Measurements from ENCODE around the gene KDM8. TPM values are rescaled to one million over a fixed set of nuclear protein-coding genes. Genes with fewer than 3 reads are reported as not detected.

Gene KDM8
- total and polyA plus RNA-seq, 9 of the 15 experiments (the other 6 are each of a cell fraction or from before 2014, with no cell fraction given) = 0.61 to 9.1 (median 5.4) TPM

DNA sequence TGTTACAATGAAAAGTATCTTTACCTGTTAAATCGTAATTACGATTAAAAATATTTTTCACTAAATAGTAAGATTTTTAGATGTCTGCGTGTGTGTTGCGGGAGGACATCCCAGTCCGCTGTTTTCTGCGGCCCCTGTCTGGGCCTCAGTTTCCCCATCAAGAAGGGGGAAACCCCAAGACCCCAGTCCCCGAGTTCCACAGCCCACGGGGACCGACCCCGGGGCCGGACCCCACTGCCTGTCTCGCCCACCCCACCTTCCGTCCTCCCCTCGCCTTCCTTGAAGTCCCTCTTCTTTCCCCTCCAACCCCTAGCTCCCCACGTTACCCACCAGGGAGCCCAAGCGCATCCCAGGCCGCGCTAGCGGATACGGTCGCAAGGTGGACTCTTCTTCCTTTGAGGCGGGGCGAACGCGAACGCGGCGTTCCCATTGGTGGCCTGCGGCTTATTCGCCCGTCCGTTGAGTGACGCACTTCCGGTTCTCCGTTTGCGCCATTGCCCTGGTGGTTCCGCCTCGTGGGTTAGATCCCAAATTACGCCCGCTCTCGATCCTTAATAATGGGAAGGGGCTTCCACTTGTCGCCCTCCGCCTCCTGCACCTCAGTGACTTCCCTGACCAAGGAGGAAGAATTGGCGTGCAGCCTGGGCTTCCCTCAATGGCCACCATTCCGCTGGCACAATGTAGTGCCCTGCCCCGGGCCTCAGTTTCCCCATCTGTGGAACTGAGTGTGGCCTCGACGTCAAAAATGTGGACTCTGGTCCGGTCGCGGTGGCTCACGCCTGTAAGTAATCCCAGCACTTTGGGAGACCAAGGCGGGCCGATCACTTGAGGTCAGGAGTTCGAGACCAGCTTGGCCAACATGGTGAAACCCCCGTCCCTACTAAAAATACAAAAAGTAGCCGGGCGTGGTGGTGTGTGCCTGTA, 65.3 kb downstream of the KDM8 start, which contains the start of gene NSMCE1 (continued):
- no peak for TF ChIP-seq ZFP1 (CRISPR knock-in tag; IDR thresholded peaks at IDR 0.05)
- TF ChIP-seq SIN3A (IDR thresholded peaks at IDR 0.05; ENCODE audit: borderline replicate concordance in 2 of 2, control insufficient read depth in 1 of 2, low read depth in 2 of 2, low read length in 2 of 2) = no peak; a peak in 1 of 4 replicates
- no peak for TF ChIP-seq MTF1 (CRISPR knock-in tag; IDR thresholded peaks at IDR 0.05; ENCODE audit: borderline replicate concordance)
- TF ChIP-seq LARP7 (IDR thresholded peaks at IDR 0.05) = peak; percentile 66; the same call in 1 of the 2 replicates
- TF ChIP-seq GATAD2B (IDR thresholded peaks at IDR 0.05; ENCODE audit: borderline replicate concordance) = peak; percentile 44; the same call in 1 of the 2 replicates
- peak; percentile 82 for TF ChIP-seq RBBP5 (IDR thresholded peaks at IDR 0.05; ENCODE audit: borderline replicate concordance, insufficient read depth, low read length, poor library complexity, severe bottlenecking)
- TF ChIP-seq CHD1 (IDR thresholded peaks at IDR 0.05; ENCODE audit: low read length) = no peak
- TF ChIP-seq, protein P1, sequence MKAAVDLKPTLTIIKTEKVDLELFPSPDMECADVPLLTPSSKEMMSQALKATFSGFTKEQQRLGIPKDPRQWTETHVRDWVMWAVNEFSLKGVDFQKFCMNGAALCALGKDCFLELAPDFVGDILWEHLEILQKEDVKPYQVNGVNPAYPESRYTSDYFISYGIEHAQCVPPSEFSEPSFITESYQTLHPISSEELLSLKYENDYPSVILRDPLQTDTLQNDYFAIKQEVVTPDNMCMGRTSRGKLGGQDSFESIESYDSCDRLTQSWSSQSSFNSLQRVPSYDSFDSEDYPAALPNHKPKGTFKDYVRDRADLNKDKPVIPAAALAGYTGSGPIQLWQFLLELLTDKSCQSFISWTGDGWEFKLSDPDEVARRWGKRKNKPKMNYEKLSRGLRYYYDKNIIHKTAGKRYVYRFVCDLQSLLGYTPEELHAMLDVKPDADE (conservative IDR thresholded peaks at IDR 0.05; ENCODE audit: control insufficient read depth, low read depth, low read length) = no peak
- TF ChIP-seq PCBP1 (IDR thresholded peaks at IDR 0.05; ENCODE audit: low read depth, low read length, poor library complexity, severe bottlenecking) = peak; percentile 64
- peak; percentile 45; the same call in 1 of the 2 replicates for TF ChIP-seq NKRF (IDR thresholded peaks at IDR 0.05; ENCODE audit: borderline replicate concordance)
- no peak for TF ChIP-seq HDGF (IDR thresholded peaks at IDR 0.05)
- TF ChIP-seq ZNF445 (CRISPR knock-in tag; IDR thresholded peaks at IDR 0.05; ENCODE audit: low read depth) = no peak
- no peak for TF ChIP-seq ARNT (IDR thresholded peaks at IDR 0.05)
- no peak for TF ChIP-seq ZFP30 (CRISPR knock-in tag; IDR thresholded peaks at IDR 0.05; ENCODE audit: borderline replicate concordance)
- TF ChIP-seq, protein P2, sequence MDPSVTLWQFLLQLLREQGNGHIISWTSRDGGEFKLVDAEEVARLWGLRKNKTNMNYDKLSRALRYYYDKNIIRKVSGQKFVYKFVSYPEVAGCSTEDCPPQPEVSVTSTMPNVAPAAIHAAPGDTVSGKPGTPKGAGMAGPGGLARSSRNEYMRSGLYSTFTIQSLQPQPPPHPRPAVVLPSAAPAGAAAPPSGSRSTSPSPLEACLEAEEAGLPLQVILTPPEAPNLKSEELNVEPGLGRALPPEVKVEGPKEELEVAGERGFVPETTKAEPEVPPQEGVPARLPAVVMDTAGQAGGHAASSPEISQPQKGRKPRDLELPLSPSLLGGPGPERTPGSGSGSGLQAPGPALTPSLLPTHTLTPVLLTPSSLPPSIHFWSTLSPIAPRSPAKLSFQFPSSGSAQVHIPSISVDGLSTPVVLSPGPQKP (CRISPR knock-in tag; IDR thresholded peaks at IDR 0.05) = no peak
- TF ChIP-seq HSF4 (CRISPR knock-in tag; IDR thresholded peaks at IDR 0.05; ENCODE audit: borderline replicate concordance) = no peak
- no peak for TF ChIP-seq TCF15 (CRISPR knock-in tag; IDR thresholded peaks at IDR 0.05)
- TF ChIP-seq IFI16 (CRISPR knock-in tag; IDR thresholded peaks at IDR 0.05) = no peak
- TF ChIP-seq SOX6 (IDR thresholded peaks at IDR 0.05) = no peak
- TF ChIP-seq ZNF785 (CRISPR knock-in tag; IDR thresholded peaks at IDR 0.05) = no peak
- TF ChIP-seq ZNF165 (CRISPR knock-in tag; IDR thresholded peaks at IDR 0.05; ENCODE audit: borderline replicate concordance) = no peak

Measured in K562 (cell line).